Sigmoid colon (tissue), 4 donors: ENCODE measurements around the gene SLC16A12.

Experiments
- EP300 ChIP-seq, 4 donors: sonication (generic); formaldehyde crosslinking; IDR thresholded peaks; one replicate each; pipeline ENCODE4 v1.6.1; 2017; ENCODE audit warnings: antibody characterized with exemption in 4 of 4
- TF ChIP-seq, protein P1 (sequence below), 4 experiments: fragments of 450-650 bp in 3 of 4; fragments of 200-600 bp in 1 of 4; IDR thresholded peaks; one replicate each; pipeline ENCODE4 v1.5.1; 2016 to 2019; ENCODE audit warnings: antibody characterized with exemption in 4 of 4, mild to moderate bottlenecking in 3 of 4, moderate library complexity in 2 of 4

DNA sequence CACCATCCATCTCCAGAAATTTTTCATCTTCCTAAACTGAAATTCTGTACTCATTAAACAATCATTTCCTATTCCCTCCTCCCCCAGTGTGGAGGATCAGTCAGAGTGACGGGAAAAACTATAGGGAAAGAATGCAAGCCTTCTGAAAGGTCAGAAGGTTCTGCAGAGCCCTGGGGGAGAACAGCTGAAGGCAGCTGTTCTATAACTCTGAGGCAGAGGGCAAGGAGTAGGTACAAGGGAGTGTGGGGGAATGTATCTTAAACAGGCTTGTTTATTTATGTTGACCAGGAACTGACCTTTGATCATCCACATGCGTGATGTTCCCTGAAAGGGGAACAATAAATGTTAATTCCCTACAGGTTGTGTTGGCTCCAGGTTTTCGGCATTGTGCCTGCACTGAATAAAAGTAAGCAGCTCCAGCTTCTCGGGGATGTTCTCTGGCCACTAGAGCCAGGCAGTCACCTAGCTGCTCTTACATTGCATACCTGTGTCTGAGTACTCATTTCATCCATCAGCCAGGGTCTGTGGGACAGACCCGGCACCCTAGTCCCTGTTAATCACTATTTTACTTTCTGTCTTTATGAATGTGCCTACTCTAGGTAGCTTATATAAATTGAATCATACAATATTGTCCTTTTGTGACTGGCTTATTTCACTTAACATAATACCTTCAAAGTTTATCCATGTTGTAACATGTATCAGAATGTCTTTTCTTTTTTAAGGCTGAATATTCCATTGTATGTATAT, 137.2 kb downstream of the SLC16A12 start:
- TF ChIP-seq EP300 (IDR thresholded peaks at IDR 0.05), result no peak
- TF ChIP-seq, protein P1, sequence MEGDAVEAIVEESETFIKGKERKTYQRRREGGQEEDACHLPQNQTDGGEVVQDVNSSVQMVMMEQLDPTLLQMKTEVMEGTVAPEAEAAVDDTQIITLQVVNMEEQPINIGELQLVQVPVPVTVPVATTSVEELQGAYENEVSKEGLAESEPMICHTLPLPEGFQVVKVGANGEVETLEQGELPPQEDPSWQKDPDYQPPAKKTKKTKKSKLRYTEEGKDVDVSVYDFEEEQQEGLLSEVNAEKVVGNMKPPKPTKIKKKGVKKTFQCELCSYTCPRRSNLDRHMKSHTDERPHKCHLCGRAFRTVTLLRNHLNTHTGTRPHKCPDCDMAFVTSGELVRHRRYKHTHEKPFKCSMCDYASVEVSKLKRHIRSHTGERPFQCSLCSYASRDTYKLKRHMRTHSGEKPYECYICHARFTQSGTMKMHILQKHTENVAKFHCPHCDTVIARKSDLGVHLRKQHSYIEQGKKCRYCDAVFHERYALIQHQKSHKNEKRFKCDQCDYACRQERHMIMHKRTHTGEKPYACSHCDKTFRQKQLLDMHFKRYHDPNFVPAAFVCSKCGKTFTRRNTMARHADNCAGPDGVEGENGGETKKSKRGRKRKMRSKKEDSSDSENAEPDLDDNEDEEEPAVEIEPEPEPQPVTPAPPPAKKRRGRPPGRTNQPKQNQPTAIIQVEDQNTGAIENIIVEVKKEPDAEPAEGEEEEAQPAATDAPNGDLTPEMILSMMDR (IDR thresholded peaks at IDR 0.05), result no peak
